MM.1S (cell line): Measurements from ENCODE around the gene LITAF.

Source experiments
- CTCF ChIP-seq: fragments of 300-600 bp; sonication (generic); IDR thresholded peaks from 2 replicates; pipeline ENCODE4 v1.5.1; 2016; ENCODE audit warnings: antibody characterized with exemption, low read length, mixed read lengths
- EZH2 ChIP-seq: fragments of 300-600 bp; sonication (generic); optimal IDR thresholded peaks from 2 replicates; pipeline ENCODE3; 2017; ENCODE audit warnings: low read depth, mild to moderate bottlenecking, antibody characterized with exemption, low read length, mixed read lengths

DNA sequence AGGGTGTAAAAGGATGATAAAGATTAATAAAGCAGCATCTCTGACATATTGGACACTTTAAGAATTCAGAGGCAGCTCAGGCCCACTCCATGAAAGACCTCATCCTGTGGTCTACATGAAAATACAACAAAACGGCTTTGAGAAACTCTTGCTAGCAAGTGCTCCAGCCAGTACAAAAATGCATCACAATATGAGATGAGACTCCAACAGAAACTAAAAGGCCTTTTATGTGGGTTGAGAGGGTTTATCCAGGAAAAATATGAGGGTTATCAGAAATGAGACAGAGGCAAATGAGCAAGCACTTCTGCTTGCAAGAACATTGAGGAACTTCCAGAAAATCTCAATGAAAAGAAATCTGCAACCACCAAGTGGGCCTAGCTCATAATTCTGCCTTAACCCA lies 65.7 kb downstream of the LITAF start:
- TF ChIP-seq CTCF (no peak), EZH2 (no peak)
